H1 (cell line): ENCODE data around the gene FGGY. TPM values are rescaled to one million over a fixed set of nuclear protein-coding genes. Genes with fewer than 3 reads are reported as not detected.

Source experiments
- CBX8 ChIP-seq: fragments of 300-800, 300-1000 bp; sonication (generic); IDR thresholded peaks from 2 replicates; pipeline ENCODE4 v1.7.1; 2016; ENCODE audit warnings: low read depth, low read length, borderline replicate concordance
- CHD7 ChIP-seq: fragments of 300-600 bp; sonication (generic); IDR thresholded peaks from 2 replicates; pipeline ENCODE4 v1.7.1; 2012; ENCODE audit warnings: low read length, moderate library complexity, mild to moderate bottlenecking, inconsistent platforms; ENCODE audit not compliant: insufficient replicate concordance
- KDM1A ChIP-seq: fragments of 200-600, 300-600 bp; sonication (generic); IDR thresholded peaks from 2 replicates; pipeline ENCODE4 v1.7.1; 2016; ENCODE audit warnings: mild to moderate bottlenecking, low read length, borderline replicate concordance
- KDM5A ChIP-seq: fragments of 200-600 bp; IDR thresholded peaks from 2 replicates; pipeline ENCODE4 v1.7.1; 2012; ENCODE audit warnings: mild to moderate bottlenecking, low read length, inconsistent platforms, mixed read lengths
- RXRA ChIP-seq: IDR thresholded peaks from 2 replicates; pipeline ENCODE4 v1.6.1; 2011; ENCODE audit warnings: low read depth, mild to moderate bottlenecking, low read length, moderate library complexity; ENCODE audit not compliant: insufficient read depth
- TAF1 ChIP-seq: IDR thresholded peaks from 2 replicates; pipeline ENCODE4 v1.6.1; 2011; ENCODE audit warnings: mild to moderate bottlenecking, low read depth, low read length
- TBP ChIP-seq: IDR thresholded peaks from 2 replicates; pipeline ENCODE4 v1.6.1; 2011; ENCODE audit warnings: low read depth, low read length, improper control_type of control experiment
- YY1 ChIP-seq: IDR thresholded peaks from 2 replicates; pipeline ENCODE4 v1.6.1; 2011; ENCODE audit warnings: low read depth, mild to moderate bottlenecking, low read length
- polyA plus RNA-seq, 7 experiments: library from polyadenylated mRNA; depleted of rRNA in 3 of 7; stranded (reverse) in 5 of 7; unstranded in 2 of 7; fragments of >200 nt in 5 of 7; fragments of 200-250 nt in 2 of 7; gene quantifications; 1 replicate in 5 of 7; 2 replicates in 1 of 7; 4 replicates in 1 of 7; pipeline versions ENCODE4 v1.2.1 to v1.2.3, GENCODE V29; 2011 to 2013; ENCODE audit warnings: missing spikeins in 2 of 7, mixed read lengths in 2 of 7
- total RNA-seq: library from RNA; stranded (reverse); fragmentation: NEBNext Ultra II Directional; extraction: Animal tissue kit (Norgen Biotek cat#: 25700); gene quantifications from 2 replicates; pipeline ENCODE4 v1.2.1, GENCODE V29; 2021

FGGY gene
- total and polyA plus RNA-seq, 2 of the 8 experiments (the other 6 are each of a cell fraction or from before 2014, with no cell fraction given): 10.3 to 12.5 TPM

DNA sequence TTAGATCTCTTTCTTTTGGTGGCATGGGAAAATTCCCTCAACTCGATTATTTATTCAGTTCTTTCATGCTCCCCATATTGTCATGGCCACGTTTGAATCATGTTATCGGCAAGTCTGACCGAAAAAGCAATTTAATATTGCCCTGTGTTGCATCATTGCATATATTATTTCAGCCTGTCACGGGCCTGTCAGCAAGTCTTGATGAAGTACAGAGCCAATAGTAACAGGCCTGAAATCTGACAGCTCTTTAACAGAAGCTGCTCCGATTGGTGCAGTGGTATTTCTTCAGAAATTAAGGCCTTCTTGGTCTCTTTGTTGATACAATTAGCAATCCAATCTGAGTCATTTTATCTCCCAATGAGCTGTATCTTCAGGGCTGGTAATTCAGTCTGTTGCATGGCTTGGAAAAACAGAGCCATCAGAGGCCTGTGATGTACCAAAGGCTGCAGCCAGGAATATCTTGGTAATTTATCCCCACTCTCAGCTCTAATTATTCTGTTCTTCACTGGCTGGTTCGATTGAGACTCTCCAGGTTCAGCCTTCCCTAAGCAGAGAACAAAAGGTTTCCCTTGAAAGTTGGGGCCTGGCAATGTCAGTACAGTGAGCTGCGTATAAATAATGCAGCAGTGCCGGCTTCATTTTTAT lies 149.5 kb downstream of the FGGY start (continued):
- TF ChIP-seq CHD7 (no peak), KDM1A (no peak), TBP (no peak), KDM5A (no peak), RXRA (no peak), TAF1 (no peak), CBX8 (no peak), YY1 (no peak)
